HG03097 (cell line): ENCODE results near the gene KDM4C.
"Not testable (repeated sequence)": the region's sequence is repeated elsewhere in the genome, so short reads cannot be mapped to it uniquely, and the experiment has no call there.

Experiments
- ATAC-seq: cut with Tn5 transposase; IDR thresholded peaks from one replicate; pipeline ENCODE4 v1.9.1; 2021; ENCODE audit not compliant: unreplicated experiment, low FRiP score

KDM4C gene

DNA sequence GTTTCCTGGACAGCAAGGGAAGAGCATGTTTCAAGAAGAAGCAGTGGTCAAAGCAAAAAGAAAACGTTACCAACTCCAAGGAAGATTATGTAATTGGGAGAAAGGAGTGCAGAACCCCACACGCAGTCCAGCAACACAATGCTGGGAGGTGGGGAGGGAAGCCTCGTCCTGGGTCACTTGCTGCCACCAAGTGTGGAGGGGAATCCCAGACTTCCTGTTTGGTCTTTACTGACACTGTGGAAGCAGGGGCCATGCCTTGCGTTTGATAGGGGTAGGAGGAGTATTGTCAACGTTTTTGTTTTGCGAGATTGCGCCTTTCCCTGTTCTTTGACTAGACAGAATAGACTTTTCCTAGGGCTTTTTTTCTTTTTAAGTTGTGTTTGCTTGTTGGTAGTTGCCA is 421.0 kb downstream of the KDM4C start:
- ATAC-seq, result no peak

DNA sequence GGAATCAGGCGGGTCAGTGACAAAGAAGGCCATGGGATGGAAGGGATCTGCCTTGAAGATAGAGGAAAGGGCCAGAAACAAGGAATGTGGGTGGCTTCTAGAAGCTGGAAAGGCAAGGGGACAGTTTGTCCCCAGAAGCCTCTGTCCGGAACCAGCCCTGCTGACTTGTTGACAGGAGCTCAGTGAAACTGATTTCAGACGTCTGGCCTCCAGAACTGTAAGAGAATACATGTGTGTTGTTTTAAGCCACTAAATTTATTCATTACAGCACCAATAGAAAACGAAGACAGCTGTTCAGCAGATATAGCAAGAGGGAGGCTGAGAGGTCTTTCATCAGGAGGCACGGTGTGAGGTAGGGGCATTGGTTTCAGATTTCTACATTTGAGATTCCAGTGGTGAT is 422.5 kb downstream of the KDM4C start:
- no peak for ATAC-seq

- not testable (repeated sequence) for ATAC-seq
Observed at GRCh38 chr9:7183139-7183538, 425.4 kb downstream of the KDM4C start.

- no peak for ATAC-seq
Observed at GRCh38 chr9:7185612-7186011, 427.8 kb downstream of the KDM4C start.

DNA sequence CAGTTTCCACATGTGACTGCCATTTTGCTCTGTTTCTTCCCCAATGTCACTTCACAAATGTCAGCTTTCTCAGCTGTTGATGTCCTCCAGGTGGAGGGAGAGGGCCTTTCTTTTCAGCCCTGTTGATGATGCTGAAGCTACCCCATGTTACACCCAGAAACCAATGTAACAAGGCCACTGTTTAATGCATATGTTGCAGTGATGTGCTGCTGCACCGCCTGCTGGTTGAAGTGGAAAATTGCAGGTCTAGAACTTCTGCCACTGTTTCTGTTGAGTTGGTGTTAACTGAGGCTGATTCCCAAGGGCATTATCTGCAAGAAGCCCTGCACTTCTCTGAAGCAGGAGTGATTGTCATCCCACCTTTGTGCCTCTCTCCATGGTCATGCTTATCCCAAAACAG is 428.4 kb downstream of the KDM4C start:
- ATAC-seq, result no peak

DNA sequence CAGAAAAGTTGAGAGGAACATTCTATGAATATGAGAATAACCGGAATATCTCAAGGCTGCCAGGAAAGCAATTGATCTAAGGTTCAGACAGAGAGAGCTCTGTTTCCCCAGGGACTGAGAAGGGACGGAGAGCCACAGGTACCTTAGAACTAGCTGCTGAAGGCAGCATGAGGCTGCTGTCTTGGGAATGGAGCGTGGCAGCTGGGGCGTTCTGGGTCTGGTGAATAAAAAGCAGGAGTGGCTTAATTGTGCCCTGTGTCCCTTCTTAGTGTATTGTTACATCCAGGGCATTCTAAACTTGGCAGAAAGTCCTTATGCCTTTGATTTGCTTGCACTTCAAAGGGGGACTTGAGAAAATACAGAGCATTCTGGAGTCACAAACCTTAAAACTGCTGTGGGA is 434.5 kb downstream of the KDM4C start:
- no peak for ATAC-seq

- no peak for ATAC-seq
Observed at GRCh38 chr9:7195526-7195925, 437.8 kb downstream of the KDM4C start.

DNA sequence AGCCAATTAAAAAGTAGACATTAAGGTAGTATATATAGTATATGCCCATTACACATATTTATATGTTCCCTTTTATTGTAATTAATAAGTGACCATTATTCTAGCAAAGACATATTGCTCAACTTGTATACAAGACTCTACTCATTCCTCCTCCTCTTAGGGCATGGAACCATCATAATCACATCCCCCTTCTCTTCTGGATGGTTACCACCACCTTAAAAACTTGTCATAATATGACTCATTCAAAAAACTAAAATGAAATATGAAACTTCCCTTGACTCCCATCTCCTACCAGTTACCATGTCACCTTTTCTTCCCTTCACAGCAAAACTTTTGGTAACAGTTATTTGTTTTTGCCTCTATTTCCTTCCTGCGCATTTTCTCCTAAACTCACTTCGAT is 438.7 kb downstream of the KDM4C start:
- ATAC-seq, result no peak

GRCh38 chr9:7201196-7201595 is 443.4 kb downstream of the KDM4C start:
- no peak for ATAC-seq

GRCh38 chr9:7205806-7206205 is 448.0 kb downstream of the KDM4C start:
- no peak for ATAC-seq

- ATAC-seq, result no peak
Observed at GRCh38 chr9:7206221-7206758, 448.5 kb downstream of the KDM4C start.

- ATAC-seq, result no peak
Observed at GRCh38 chr9:7209016-7209715, 451.4 kb downstream of the KDM4C start.

DNA sequence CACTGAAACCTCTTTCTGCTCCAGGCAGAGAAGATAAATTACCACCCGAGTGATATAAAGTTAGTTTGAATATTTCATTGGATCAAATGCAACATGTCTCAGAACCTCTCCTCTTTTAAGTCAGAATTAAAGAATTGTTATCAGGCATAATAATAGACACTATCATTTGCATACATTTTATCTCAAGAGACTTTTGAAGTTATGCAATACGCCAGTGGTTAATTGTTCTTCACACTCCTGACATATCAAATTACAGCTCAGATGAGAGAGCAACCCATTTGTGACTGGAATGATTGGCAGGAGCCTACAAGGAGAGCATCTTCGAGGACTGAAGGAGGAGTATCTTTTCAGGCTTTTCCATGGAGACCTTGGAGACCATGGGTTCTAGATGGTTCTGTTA is 452.2 kb downstream of the KDM4C start:
- ATAC-seq, result no peak

- ATAC-seq, result no peak
Observed at GRCh38 chr9:7210854-7211637, 453.3 kb downstream of the KDM4C start.

GRCh38 chr9:7211657-7212056 is 453.9 kb downstream of the KDM4C start:
- ATAC-seq, result no peak

GRCh38 chr9:7212101-7212500 is 454.3 kb downstream of the KDM4C start:
- ATAC-seq, result no peak

- ATAC-seq, result no peak
Observed at GRCh38 chr9:7216004-7216841, 458.4 kb downstream of the KDM4C start.

- no peak for ATAC-seq
Observed at GRCh38 chr9:7223981-7224380, 466.2 kb downstream of the KDM4C start.
